Liver (tissue), 9 donors: ENCODE measurements around the gene ANKRD31. TPM values are rescaled to one million over a fixed set of nuclear protein-coding genes. Genes with fewer than 3 reads are reported as not detected.

ENCODE experiments used
- DNase-seq: peaks from one replicate; pipeline ENCODE4 v3.0.0-alpha.2; 2017; ENCODE audit warnings: low spot score
- H3K27ac ChIP-seq, 2 donors: one replicate each; pipeline ENCODE4 v1.7.0; 2013; ENCODE audit warnings: inconsistent platforms in 2 of 2, low read length in 2 of 2, control low read depth in 1 of 2, low read depth in 1 of 2, mild to moderate bottlenecking in 1 of 2
- H3K27me3 ChIP-seq, 4 donors: one replicate each; pipeline versions ENCODE4 v1.6.1 to v1.7.0; 2013; ENCODE audit warnings: low read length in 3 of 4, inconsistent platforms in 1 of 4, mild to moderate bottlenecking in 1 of 4, moderate library complexity in 1 of 4; ENCODE audit not compliant: control insufficient read depth in 4 of 4, insufficient read depth in 4 of 4
- H3K36me3 ChIP-seq, 4 donors: one replicate each; pipeline versions ENCODE4 v1.6.1 to v1.7.0; 2013; ENCODE audit warnings: low read length in 3 of 4, mild to moderate bottlenecking in 3 of 4, low read depth in 1 of 4, moderate library complexity in 1 of 4; ENCODE audit not compliant: control insufficient read depth in 4 of 4, insufficient read depth in 3 of 4
- H3K4me1 ChIP-seq, 4 donors: one replicate each; pipeline versions ENCODE4 v1.6.1 to v1.7.0; 2013; ENCODE audit warnings: low read length in 3 of 4, mild to moderate bottlenecking in 3 of 4, moderate library complexity in 1 of 4; ENCODE audit not compliant: control insufficient read depth in 4 of 4, insufficient read depth in 4 of 4
- H3K4me3 ChIP-seq, 3 donors: one replicate each; pipeline versions ENCODE4 v1.6.1 to v1.7.0; 2013; ENCODE audit warnings: low read length in 3 of 3, control low read depth in 1 of 3, low read depth in 1 of 3, mild to moderate bottlenecking in 1 of 3
- H3K9ac ChIP-seq, 2 donors: one replicate each; pipeline ENCODE4 v1.7.0; 2013; ENCODE audit warnings: low read length in 2 of 2, mild to moderate bottlenecking in 2 of 2, moderate library complexity in 2 of 2, control low read depth in 1 of 2, low read depth in 1 of 2
- H3K9me3 ChIP-seq, 4 donors: one replicate each; pipeline versions ENCODE4 v1.6.1 to v1.7.0; 2013; ENCODE audit warnings: low read length in 3 of 4; ENCODE audit not compliant: control insufficient read depth in 4 of 4
- CTCF ChIP-seq: fragments of 150-350 bp; IDR thresholded peaks from 2 replicates; pipeline ENCODE4 v1.5.1; 2017; ENCODE audit warnings: improper control_type of control experiment, low read depth, low read length; ENCODE audit not compliant: missing input control
- FOXA1 ChIP-seq: IDR thresholded peaks from 2 replicates; pipeline ENCODE4 v1.6.1; 2016; ENCODE audit warnings: antibody characterized with exemption
- GABPA ChIP-seq, 2 donors: IDR thresholded peaks in 1 of 2; conservative IDR thresholded peaks in 1 of 2; 2 replicates each; pipeline ENCODE4 v1.6.1; 2016; ENCODE audit warnings: antibody characterized with exemption in 2 of 2, mild to moderate bottlenecking in 1 of 2, moderate library complexity in 1 of 2
- JUND ChIP-seq, 2 donors: IDR thresholded peaks; 2 replicates each; pipeline ENCODE4 v1.6.1; 2016; ENCODE audit warnings: antibody characterized with exemption in 2 of 2
- MAX ChIP-seq: IDR thresholded peaks from 2 replicates; pipeline ENCODE4 v1.6.1; 2016; ENCODE audit warnings: antibody characterized with exemption
- NR2F2 ChIP-seq: IDR thresholded peaks from 2 replicates; pipeline ENCODE4 v1.6.1; 2016; ENCODE audit warnings: antibody characterized with exemption
- RAD21 ChIP-seq, 2 donors: IDR thresholded peaks; 2 replicates each; pipeline ENCODE4 v1.6.1; 2016; ENCODE audit warnings: antibody characterized with exemption in 2 of 2, mild to moderate bottlenecking in 2 of 2
- REST ChIP-seq: IDR thresholded peaks from 2 replicates; pipeline ENCODE4 v1.6.1; 2016; ENCODE audit warnings: antibody characterized with exemption, mild to moderate bottlenecking
- RXRA ChIP-seq, 2 donors: IDR thresholded peaks; 2 replicates each; pipeline ENCODE4 v1.6.1; 2017 to 2018; ENCODE audit warnings: antibody characterized with exemption in 2 of 2, mild to moderate bottlenecking in 1 of 2
- SP1 ChIP-seq: IDR thresholded peaks from 2 replicates; pipeline ENCODE4 v1.6.1; 2018; ENCODE audit warnings: antibody characterized with exemption, mild to moderate bottlenecking
- TAF1 ChIP-seq: conservative IDR thresholded peaks from 2 replicates; pipeline ENCODE4 v1.6.1; 2016; ENCODE audit warnings: antibody characterized with exemption, mild to moderate bottlenecking
- YY1 ChIP-seq: IDR thresholded peaks from 2 replicates; pipeline ENCODE4 v1.6.1; 2016; ENCODE audit warnings: antibody characterized with exemption, mild to moderate bottlenecking
- ZBTB33 ChIP-seq: IDR thresholded peaks from 2 replicates; pipeline ENCODE4 v1.6.1; 2016; ENCODE audit warnings: antibody characterized with exemption
- WGBS: extraction: QIAGEN DNeasy Blood & Tissue Kit; methylation state at CpG from one replicate; pipeline ENCODE4 v1.1.7; 2013; 5-methylcytosine and 5-hydroxymethylcytosine counted together
- polyA plus RNA-seq, 2 donors: library from polyadenylated mRNA; stranded (reverse) in 1 of 2; unstranded in 1 of 2; fragments of 200-250 nt in 1 of 2; fragments of >200 nt in 1 of 2; fragmentation: Nextera tagmentation in 1 of 2; extraction: Ambion mirVana in 1 of 2; gene quantifications; one replicate each; pipeline versions ENCODE4 v1.2.1 to v1.2.3, GENCODE V29; 2013 to 2015
- total RNA-seq, 2 donors: library from RNA; depleted of rRNA; stranded (reverse); fragments of >200 nt; gene quantifications; one replicate each; pipeline ENCODE4 v1.2.3, GENCODE V29; 2014
- donor health status: healthy.
- donor health status: healthy.
- donor health status: healthy.
- donor health status: healthy.
- donor health status: healthy.

ANKRD31 gene
- total and polyA plus RNA-seq, 4 donors = 0.03 to 0.08 (median 0.04) TPM

- Histone ChIP-seq H3K4me3 (no peak overlapping the region), H3K9ac (no peak overlapping the region), H3K9me3 (no peaks in the 10 kb centered on the region), H3K27ac (no peak overlapping the region), H3K27me3 (no peaks in the 10 kb centered on the region), H3K36me3 (no peaks in the 10 kb centered on the region), H3K4me1 (no peaks in the 10 kb centered on the region)
- no peak for TF ChIP-seq RXRA (IDR thresholded peaks at IDR 0.05)
- TF ChIP-seq FOXA1 = no peak
- no peak for TF ChIP-seq YY1
- TF ChIP-seq CTCF = no peak
- no peak for TF ChIP-seq MAX
- no peak for TF ChIP-seq TAF1
- no peak for TF ChIP-seq NR2F2
- no peak for TF ChIP-seq JUND (IDR thresholded peaks at IDR 0.05)
- no peak for TF ChIP-seq ZBTB33
- TF ChIP-seq REST = no peak
- TF ChIP-seq SP1 = no peak
- WGBS = 84% methylated on average over 1 of the region's 1 CpG
- DNase-seq = no peak
Observed at GRCh38 chr5:75089662-75090061, 147.0 kb downstream of the ANKRD31 start.

- Histone ChIP-seq H3K9ac (no peak overlapping the region), H3K27me3 (no peaks in the 10 kb centered on the region), H3K9me3 (no peaks in the 10 kb centered on the region), H3K27ac (no peak overlapping the region), H3K36me3 (no peaks in the 10 kb centered on the region), H3K4me1 (no peaks in the 10 kb centered on the region), H3K4me3 (no peak overlapping the region)
- DNase-seq = no peak
- 89% methylated on average over 1 of the region's 1 CpG for WGBS
- TF ChIP-seq SP1 (no peak), RAD21 (IDR thresholded peaks at IDR 0.05) (no peak), ZBTB33 (no peak), REST (no peak), FOXA1 (no peak), GABPA (IDR thresholded peaks at IDR 0.05 in 1 of 2, conservative IDR thresholded peaks at IDR 0.05 in 1 of 2) (no peak), RXRA (IDR thresholded peaks at IDR 0.05) (no peak), NR2F2 (no peak), MAX (no peak)
Observed at GRCh38 chr5:75089137-75089536, 147.5 kb downstream of the ANKRD31 start.
